Activated CD8-positive, alpha-beta T cell treated with anti-CD3 and anti-CD28 coated beads for 36 hours (primary cell): ENCODE data around the gene GMCL1. TPM values are rescaled to one million over a fixed set of nuclear protein-coding genes. Genes with fewer than 3 reads are reported as not detected.

Experiments used
- ATAC-seq: fragments of 200-7000 bp; cut with Tn5 transposase; one replicate; pipeline ENCODE4 v1.10.0; 2021; ENCODE audit warnings: mild to moderate bottlenecking, moderate library complexity
- CTCF ChIA-PET: fragments of 350-600 bp; sonication (Branson Sonifier 250); formaldehyde crosslinking; loops from one replicate; lab custom pipeline; 2021; ENCODE audit warnings: antibody characterized with exemption; lab: Charles Lee
- POLR2A ChIA-PET: fragments of 350-600 bp; sonication (Branson Sonifier 250); formaldehyde crosslinking; loops from one replicate; lab custom pipeline; 2021; ENCODE audit warnings: antibody characterized with exemption; lab: Charles Lee
- DNase-seq: peaks from one replicate; pipeline ENCODE4 v3.0.0-alpha.2; 2020
- H3K27ac Mint-ChIP-seq: one replicate; pipeline ENCODE4 v1.8.0; 2021; ENCODE audit warnings: mild to moderate bottlenecking, mixed read lengths
- H3K27me3 Mint-ChIP-seq: one replicate; pipeline ENCODE4 v1.8.0; 2021; ENCODE audit warnings: mixed read lengths
- H3K36me3 Mint-ChIP-seq: one replicate; pipeline ENCODE4 v1.8.0; 2021; ENCODE audit warnings: low read depth, mixed read lengths
- H3K4me1 Mint-ChIP-seq: one replicate; pipeline ENCODE4 v1.8.0; 2021; ENCODE audit warnings: low read depth, mixed read lengths
- H3K4me3 Mint-ChIP-seq: one replicate; pipeline ENCODE4 v1.8.0; 2021; ENCODE audit warnings: mild to moderate bottlenecking, moderate library complexity, mixed read lengths
- H3K9me3 Mint-ChIP-seq: one replicate; pipeline ENCODE4 v1.8.0; 2021; ENCODE audit warnings: mixed read lengths
- intact Hi-C: fragments of 100-400 bp; cut with micrococcal nuclease; formaldehyde crosslinking; loops from one replicate; pipeline ENCODE4 v1.10.0; 2022
- total RNA-seq, 2 experiments: library from RNA; stranded (reverse); gene quantifications; one replicate each; pipeline ENCODE4 v1.2.3, GENCODE V29; 2021
- TF ChIP-seq, protein P1 (sequence below): fragments of 200-600 bp; IDR thresholded peaks from one replicate; pipeline ENCODE4 v1.8.0; 2022; ENCODE audit warnings: antibody characterized with exemption, mild to moderate bottlenecking

GMCL1 gene
- total RNA-seq, 2 experiments from 2014 or later, result 18.1 to 20.4 TPM

DNA sequence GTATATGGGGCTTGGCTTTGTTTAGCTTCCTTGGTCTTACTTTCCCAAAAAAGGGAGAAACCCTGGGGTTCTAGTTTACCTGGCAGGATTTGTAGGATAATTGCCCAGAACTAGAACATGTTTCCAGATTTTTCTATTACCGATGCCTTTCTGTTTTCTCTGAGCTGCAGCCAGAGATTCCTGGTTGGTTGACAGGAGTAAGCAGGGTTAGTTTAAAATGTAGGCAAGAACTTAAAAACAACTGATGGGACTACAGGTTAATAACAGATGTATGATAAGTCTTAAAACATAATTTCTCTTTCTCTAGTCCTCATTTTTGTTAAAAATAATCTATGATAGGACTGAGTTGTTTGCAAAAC is 38.9 kb upstream of the GMCL1 start:
- Mint-ChIP-seq H3K9me3 (no peaks in the 10 kb centered on the region), H3K36me3 (no peaks in the 10 kb centered on the region), H3K4me3 (no peak overlapping the region), H3K4me1 (peaks cover 15% of the 10 kb centered on the region), H3K27ac (no peak overlapping the region), H3K27me3 (no peaks in the 10 kb centered on the region)
- DNase-seq, result no peak
- POLR2A ChIA-PET, result interaction anchor here (1.2 to 1.8 kb wide), 2 partner anchors 12 to 50 kb away, joined by 3 to 4 read pairs; no protein-coding TSS in a partner anchor
- intact Hi-C loops, result no loop called here
- no peak for ATAC-seq
- CTCF ChIA-PET, result interaction anchor here (1.4 to 4.1 kb wide), 6 partner anchors 9 to 66 kb away, joined by 3 to 25 read pairs (median 4); no protein-coding TSS in a partner anchor
- TF ChIP-seq, protein P1, sequence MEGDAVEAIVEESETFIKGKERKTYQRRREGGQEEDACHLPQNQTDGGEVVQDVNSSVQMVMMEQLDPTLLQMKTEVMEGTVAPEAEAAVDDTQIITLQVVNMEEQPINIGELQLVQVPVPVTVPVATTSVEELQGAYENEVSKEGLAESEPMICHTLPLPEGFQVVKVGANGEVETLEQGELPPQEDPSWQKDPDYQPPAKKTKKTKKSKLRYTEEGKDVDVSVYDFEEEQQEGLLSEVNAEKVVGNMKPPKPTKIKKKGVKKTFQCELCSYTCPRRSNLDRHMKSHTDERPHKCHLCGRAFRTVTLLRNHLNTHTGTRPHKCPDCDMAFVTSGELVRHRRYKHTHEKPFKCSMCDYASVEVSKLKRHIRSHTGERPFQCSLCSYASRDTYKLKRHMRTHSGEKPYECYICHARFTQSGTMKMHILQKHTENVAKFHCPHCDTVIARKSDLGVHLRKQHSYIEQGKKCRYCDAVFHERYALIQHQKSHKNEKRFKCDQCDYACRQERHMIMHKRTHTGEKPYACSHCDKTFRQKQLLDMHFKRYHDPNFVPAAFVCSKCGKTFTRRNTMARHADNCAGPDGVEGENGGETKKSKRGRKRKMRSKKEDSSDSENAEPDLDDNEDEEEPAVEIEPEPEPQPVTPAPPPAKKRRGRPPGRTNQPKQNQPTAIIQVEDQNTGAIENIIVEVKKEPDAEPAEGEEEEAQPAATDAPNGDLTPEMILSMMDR, result no peak

DNA sequence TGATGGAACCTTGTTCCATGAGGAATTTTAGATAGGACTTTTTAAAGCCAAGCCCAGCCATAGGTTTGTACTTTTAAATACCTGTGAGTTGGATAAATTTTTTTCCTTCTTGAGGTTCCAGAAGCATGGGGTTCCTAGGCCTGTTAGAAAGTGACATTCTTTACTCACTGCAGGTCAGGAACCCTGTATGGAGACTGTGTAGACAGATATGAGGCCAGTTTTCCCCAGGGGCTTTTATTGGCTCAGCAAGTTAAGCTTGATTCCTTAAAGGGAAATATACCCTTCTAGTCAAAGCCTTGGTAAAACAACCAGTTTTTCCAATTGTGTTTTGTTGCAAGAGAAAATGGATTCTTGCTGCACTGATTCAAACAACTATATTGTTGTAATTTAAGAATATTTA is 38.4 kb upstream of the GMCL1 start:
- Mint-ChIP-seq H3K36me3 (no peaks in the 10 kb centered on the region), H3K27ac (no peak overlapping the region), H3K4me1 (peaks cover 15% of the 10 kb centered on the region), H3K4me3 (no peak overlapping the region), H3K27me3 (no peaks in the 10 kb centered on the region), H3K9me3 (no peaks in the 10 kb centered on the region)
- intact Hi-C loops, result no loop called here
- TF ChIP-seq, protein P1, result no peak
- CTCF ChIA-PET, result interaction anchor here (1.4 to 4.1 kb wide), 6 partner anchors 8 to 66 kb away, joined by 3 to 25 read pairs (median 4); no protein-coding TSS in a partner anchor
- POLR2A ChIA-PET, result interaction anchor here (1.2 to 1.8 kb wide), 2 partner anchors 11 to 50 kb away, joined by 3 to 4 read pairs; no protein-coding TSS in a partner anchor
- DNase-seq (no peak), ATAC-seq (no peak)

DNA sequence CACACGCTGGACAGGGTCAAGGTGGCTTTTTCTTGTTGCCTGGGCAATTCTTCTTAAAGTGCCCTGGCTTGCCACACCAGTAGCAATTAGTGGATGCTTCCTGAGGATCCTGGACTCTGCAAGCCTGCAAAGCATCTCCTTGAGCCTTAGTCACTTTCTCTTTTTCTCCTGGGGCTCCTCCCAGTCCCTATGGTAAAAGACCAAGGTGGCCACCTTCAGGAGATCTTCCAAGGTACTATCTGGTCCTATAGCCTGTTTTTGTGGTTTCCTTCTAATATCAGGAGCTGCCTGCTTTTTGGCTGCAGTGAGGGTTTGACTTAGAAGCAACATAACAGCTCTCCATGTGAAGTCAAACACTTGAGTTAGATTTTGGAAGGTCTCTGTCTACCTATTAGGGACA is 33.3 kb upstream of the GMCL1 start:
- Mint-ChIP-seq H3K27ac (no peak overlapping the region), H3K27me3 (peaks cover 4% of the 10 kb centered on the region), H3K9me3 (no peaks in the 10 kb centered on the region), H3K4me3 (no peak overlapping the region), H3K36me3 (no peaks in the 10 kb centered on the region), H3K4me1 (peaks cover 7% of the 10 kb centered on the region)
- TF ChIP-seq, protein P1, result no peak
- no peak for ATAC-seq
- ChIA-PET CTCF (interaction anchor here (0.6 to 2.6 kb wide), 3 partner anchors 20 to 71 kb away, joined by 3 to 12 read pairs (median 3); no protein-coding TSS in a partner anchor), POLR2A (interaction anchor here (0.9 kb wide), 1 partner anchor 254 kb away, joined by 3 read pairs; no protein-coding TSS in a partner anchor)
- DNase-seq, result no peak
- intact Hi-C loops, result no loop called here

DNA sequence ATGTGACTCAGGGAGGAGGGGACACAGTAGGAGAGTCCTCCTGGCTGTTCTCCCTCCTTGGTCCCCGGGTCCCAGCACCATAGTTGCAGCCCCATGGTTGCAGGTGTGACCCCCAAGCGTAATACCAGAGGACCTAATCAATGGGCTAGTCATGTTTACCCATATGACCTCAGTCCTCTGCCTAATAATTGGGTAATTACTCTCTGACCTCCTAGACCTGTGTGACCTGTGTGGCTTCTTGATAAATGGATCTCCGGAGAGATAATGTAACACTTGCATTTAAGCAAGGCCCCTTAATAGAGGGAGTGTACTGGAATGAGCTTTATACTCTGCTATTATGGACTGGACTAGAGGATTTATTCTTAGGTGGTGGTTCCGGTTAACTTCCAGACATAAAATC is 32.2 kb upstream of the GMCL1 start:
- Mint-ChIP-seq H3K4me3 (no peak overlapping the region), H3K27ac (no peak overlapping the region), H3K36me3 (no peaks in the 10 kb centered on the region), H3K9me3 (no peaks in the 10 kb centered on the region), H3K27me3 (peaks cover 4% of the 10 kb centered on the region), H3K4me1 (peaks cover 7% of the 10 kb centered on the region)
- DNase-seq (no peak), ATAC-seq (no peak)
- intact Hi-C loops, result no loop called here
- POLR2A ChIA-PET, result no interaction called here
- CTCF ChIA-PET, result interaction anchor here (1.0 to 2.6 kb wide), 2 partner anchors 19 to 72 kb away, joined by 3 to 12 read pairs; no protein-coding TSS in a partner anchor
- TF ChIP-seq, protein P1, result no peak

DNA sequence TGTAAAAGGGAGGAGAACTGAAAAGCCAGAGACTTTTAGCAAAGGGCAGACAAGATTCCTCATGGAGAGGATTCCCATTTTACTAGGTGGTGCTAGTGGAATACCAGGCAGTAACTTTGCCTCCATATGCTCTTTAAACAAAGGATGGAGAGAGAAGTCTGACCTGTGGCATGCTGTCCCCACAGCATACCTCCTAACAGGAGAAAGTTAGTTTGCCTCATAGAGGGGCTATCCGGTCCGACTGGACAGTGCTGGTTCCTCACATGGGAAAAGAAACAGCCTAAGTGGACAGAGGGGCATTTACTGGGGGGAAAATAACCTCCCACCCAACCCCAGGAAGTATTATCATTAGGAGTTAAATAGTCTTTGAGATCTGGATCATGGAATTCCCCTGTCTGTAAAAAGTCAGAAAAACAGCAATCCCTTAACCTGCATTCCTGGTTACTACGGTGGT is 31.6 kb upstream of the GMCL1 start:
- Mint-ChIP-seq H3K27ac (no peak overlapping the region), H3K27me3 (peaks cover 4% of the 10 kb centered on the region), H3K36me3 (no peaks in the 10 kb centered on the region), H3K9me3 (no peaks in the 10 kb centered on the region), H3K4me3 (no peak overlapping the region), H3K4me1 (peaks cover 7% of the 10 kb centered on the region)
- ATAC-seq (no peak), DNase-seq (no peak)
- POLR2A ChIA-PET, result no interaction called here
- TF ChIP-seq, protein P1, result no peak
- CTCF ChIA-PET, result interaction anchor here (4.3 kb wide), 1 partner anchor 73 kb away, joined by 32 read pairs; no protein-coding TSS in a partner anchor
- intact Hi-C loops, result no loop called here
